H9 (cell line): ENCODE data around the gene WDR5. TPM values are rescaled to one million over a fixed set of nuclear protein-coding genes. Genes with fewer than 3 reads are reported as not detected.

Source experiments
- DNase-seq: peaks from one replicate; pipeline ENCODE4 v3.0.0-alpha.2; 2017
- H2AFZ ChIP-seq: one replicate; pipeline ENCODE4 v1.6.1; 2013; ENCODE audit warnings: mild to moderate bottlenecking, low read length, control low read depth, moderate library complexity
- H2AK5ac ChIP-seq: 2 replicates; pipeline ENCODE4 v1.6.1; 2013; ENCODE audit warnings: low read length, control low read depth, mixed read lengths; ENCODE audit not compliant: insufficient read length
- H2BK120ac ChIP-seq: one replicate; pipeline ENCODE4 v1.6.1; 2013; ENCODE audit warnings: low read depth, mild to moderate bottlenecking, low read length, control low read depth, inconsistent platforms; ENCODE audit not compliant: poor library complexity, severe bottlenecking
- H2BK12ac ChIP-seq: 2 replicates; pipeline ENCODE4 v1.6.1; 2013; ENCODE audit warnings: low read length, control low read depth, mixed read lengths, low read depth; ENCODE audit not compliant: insufficient read length
- H2BK15ac ChIP-seq: 2 replicates; pipeline ENCODE4 v1.6.1; 2013; ENCODE audit warnings: low read depth, low read length, control low read depth
- H2BK20ac ChIP-seq: one replicate; pipeline ENCODE4 v1.6.1; 2013; ENCODE audit warnings: low read depth, mild to moderate bottlenecking, low read length, control low read depth, inconsistent platforms; ENCODE audit not compliant: poor library complexity, severe bottlenecking
- H2BK5ac ChIP-seq: 2 replicates; pipeline ENCODE4 v1.6.1; 2013; ENCODE audit warnings: low read length, control low read depth, mixed read lengths; ENCODE audit not compliant: insufficient read length
- H3K14ac ChIP-seq: 2 replicates; pipeline ENCODE4 v1.6.1; 2013; ENCODE audit warnings: low read length, control low read depth; ENCODE audit not compliant: insufficient read depth
- H3K18ac ChIP-seq: 2 replicates; pipeline ENCODE4 v1.6.1; 2013; ENCODE audit warnings: low read depth, mild to moderate bottlenecking, mixed read lengths, low read length, control low read depth; ENCODE audit not compliant: insufficient read length
- H3K23ac ChIP-seq: 2 replicates; pipeline ENCODE4 v1.6.1; 2013; ENCODE audit warnings: low read length, control low read depth, mixed read lengths, low read depth; ENCODE audit not compliant: insufficient read length
- H3K23me2 ChIP-seq: 2 replicates; pipeline ENCODE4 v1.6.1; 2013; ENCODE audit warnings: low read depth, mild to moderate bottlenecking, mixed read lengths, low read length, control low read depth; ENCODE audit not compliant: insufficient read length, poor library complexity, severe bottlenecking
- H3K27ac ChIP-seq: 2 replicates; pipeline ENCODE4 v1.5.1; 2013; ENCODE audit warnings: low read length, control low read depth, mixed read lengths, low read depth; ENCODE audit not compliant: insufficient read length
- H3K27me3 ChIP-seq: 2 replicates; pipeline ENCODE4 v1.6.1; 2013; ENCODE audit warnings: low read length, control low read depth, inconsistent platforms; ENCODE audit not compliant: insufficient read depth
- H3K4ac ChIP-seq: 2 replicates; pipeline ENCODE4 v1.6.1; 2013; ENCODE audit warnings: low read depth, mild to moderate bottlenecking, control low read depth, inconsistent platforms, low read length, moderate library complexity
- H3K4me1 ChIP-seq: 2 replicates; pipeline ENCODE4 v1.6.1; 2013; ENCODE audit warnings: low read length, control low read depth, inconsistent platforms; ENCODE audit not compliant: insufficient read depth
- H3K4me2 ChIP-seq: 2 replicates; pipeline ENCODE4 v1.6.1; 2013; ENCODE audit warnings: low read length, control low read depth, mixed read lengths; ENCODE audit not compliant: insufficient read length, insufficient read depth
- H3K56ac ChIP-seq: 2 replicates; pipeline ENCODE4 v1.6.1; 2013; ENCODE audit warnings: low read depth, mild to moderate bottlenecking, mixed read lengths, low read length, control low read depth; ENCODE audit not compliant: insufficient read length
- H3K79me1 ChIP-seq: 2 replicates; pipeline ENCODE4 v1.6.1; 2013; ENCODE audit warnings: low read depth, mild to moderate bottlenecking, moderate library complexity, low read length, control low read depth, inconsistent platforms; ENCODE audit not compliant: insufficient read depth, poor library complexity, severe bottlenecking
- H3K79me2 ChIP-seq: 2 replicates; pipeline ENCODE4 v1.6.1; 2013; ENCODE audit warnings: low read length, control low read depth, inconsistent platforms; ENCODE audit not compliant: insufficient read depth
- H3K9ac ChIP-seq: 2 replicates; pipeline ENCODE4 v1.6.1; 2013; ENCODE audit warnings: low read length, control low read depth, mixed read lengths; ENCODE audit not compliant: insufficient read length; ENCODE audit errors: extremely low read depth
- H3K9me3 ChIP-seq: one replicate; pipeline ENCODE4 v1.6.1; 2013; ENCODE audit warnings: low read depth, low read length, inconsistent platforms; ENCODE audit not compliant: control insufficient read depth
- H3T11ph ChIP-seq: one replicate; pipeline ENCODE4 v1.6.1; 2013; ENCODE audit warnings: mild to moderate bottlenecking, low read length, control low read depth, inconsistent platforms
- H4K20me1 ChIP-seq: one replicate; pipeline ENCODE4 v1.6.1; 2013; ENCODE audit not compliant: control insufficient read depth, insufficient read length, insufficient read depth
- H4K5ac ChIP-seq: 2 replicates; pipeline ENCODE4 v1.6.1; 2013; ENCODE audit warnings: low read depth, mild to moderate bottlenecking, mixed read lengths, low read length, control low read depth; ENCODE audit not compliant: insufficient read length
- H4K8ac ChIP-seq: replicated peaks from 2 replicates; pipeline ENCODE4 v1.6.1; 2013; ENCODE audit warnings: low read length, control low read depth, mixed read lengths, low read depth; ENCODE audit not compliant: insufficient read length
- H4K91ac ChIP-seq: 2 replicates; pipeline ENCODE4 v1.6.1; 2013; ENCODE audit warnings: low read depth, mild to moderate bottlenecking, moderate library complexity, mixed read lengths, low read length, control low read depth; ENCODE audit not compliant: insufficient read length
- H3K27ac Mint-ChIP-seq, 3 experiments: 2 replicates in 2 of 3; 3 replicates in 1 of 3; pipeline ENCODE4 v1.8.0; 2020 to 2021; ENCODE audit warnings: mixed read lengths in 3 of 3, mild to moderate bottlenecking in 1 of 3, moderate library complexity in 1 of 3
- H3K27me3 Mint-ChIP-seq: 2 replicates; pipeline ENCODE4 v1.8.0; 2021; ENCODE audit warnings: low read depth, mild to moderate bottlenecking, moderate library complexity, mixed read lengths
- H3K36me3 Mint-ChIP-seq, 3 experiments: 2 replicates in 2 of 3; 3 replicates in 1 of 3; pipeline ENCODE4 v1.8.0; 2020 to 2021; ENCODE audit warnings: low read depth in 3 of 3, mixed read lengths in 3 of 3; ENCODE audit not compliant: insufficient read depth in 1 of 3
- H3K4me1 Mint-ChIP-seq, 2 experiments: 2 replicates each; pipeline ENCODE4 v1.8.0; 2020; ENCODE audit warnings: mixed read lengths in 2 of 2
- H3K4me3 Mint-ChIP-seq, 2 experiments: 2 replicates in 1 of 2; 3 replicates in 1 of 2; pipeline ENCODE4 v1.8.0; 2020 to 2021; ENCODE audit warnings: mild to moderate bottlenecking in 2 of 2, mixed read lengths in 2 of 2, moderate library complexity in 1 of 2
- H3K9me3 Mint-ChIP-seq, 2 experiments: 2 replicates in 1 of 2; 3 replicates in 1 of 2; pipeline ENCODE4 v1.8.0; 2020; ENCODE audit warnings: mild to moderate bottlenecking in 2 of 2, mixed read lengths in 2 of 2, moderate library complexity in 1 of 2
- WGBS: extraction: QIAGEN DNeasy Blood & Tissue Kit; methylation state at CpG from one replicate; pipeline ENCODE4 v1.1.7; 2013; ENCODE audit warnings: missing lambda C conversion rate, low lambda C conversion rate, mixed read lengths; ENCODE audit not compliant: insufficient read length; ENCODE audit errors: extremely low coverage; 5-methylcytosine and 5-hydroxymethylcytosine counted together
- total RNA-seq: library from RNA; stranded (reverse); gene quantifications from 2 replicates; pipeline ENCODE4 v1.2.1, GENCODE V29; 2021
- TF ChIP-seq, protein P1 (sequence below): fragments of 200-600 bp; sonication (generic); conservative IDR thresholded peaks from 3 replicates; pipeline ENCODE4 v1.8.0; 2021; ENCODE audit warnings: antibody characterized with exemption, mild to moderate bottlenecking

Gene WDR5
- total RNA-seq, 1 experiment from 2014 or later: 72.3 TPM

DNA sequence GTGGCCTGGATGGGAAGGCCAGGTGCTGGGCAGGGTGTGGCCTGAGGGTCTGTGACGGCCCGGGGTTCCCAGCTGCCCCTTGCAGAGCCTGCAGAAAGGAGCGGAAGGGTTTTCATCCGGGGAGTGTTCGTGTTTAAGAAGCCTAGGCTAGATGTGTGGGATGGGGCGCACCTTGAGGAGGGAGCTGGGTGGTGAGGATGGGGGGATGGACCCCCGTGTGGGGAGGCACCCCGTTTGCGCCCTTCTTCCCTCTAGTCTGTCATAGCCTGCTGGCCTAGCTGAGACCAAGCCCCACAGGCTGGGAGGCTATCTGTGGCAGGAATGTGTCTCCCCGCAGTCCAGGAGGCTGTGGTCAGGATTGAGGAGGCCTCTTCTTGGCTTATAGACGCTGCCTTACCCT, 16.6 kb downstream of the WDR5 start:
- no peaks in the 10 kb centered on the region for H3K9me3 Mint-ChIP-seq

More for the DNA sequence above, 16.6 kb downstream of the WDR5 start:
- Histone ChIP-seq H2BK120ac (no peak overlapping the region), H4K20me1 (no peaks in the 10 kb centered on the region), H2BK5ac (no peak overlapping the region), H4K91ac (no peak overlapping the region), H3T11ph (no peak overlapping the region), H3K79me2 (no peaks in the 10 kb centered on the region), H2BK12ac (no peak overlapping the region), H3K14ac (no peak overlapping the region), H3K4ac (no peak overlapping the region), H3K18ac (no peak overlapping the region), H3K4me1 (no peaks in the 10 kb centered on the region), H3K9me3 (no peaks in the 10 kb centered on the region), H3K79me1 (no peaks in the 10 kb centered on the region), H2BK15ac (no peak overlapping the region), H3K27me3 (no peaks in the 10 kb centered on the region), H3K9ac (no peak overlapping the region), H2AK5ac (no peak overlapping the region), H3K4me2 (no peak overlapping the region), H2BK20ac (no peak overlapping the region), H2AFZ (no peak overlapping the region), H4K5ac (no peak overlapping the region), H3K56ac (no peak overlapping the region), H3K27ac (no peak overlapping the region), H4K8ac (no peak overlapping the region), H3K23me2 (no peaks in the 10 kb centered on the region), H3K23ac (no peak overlapping the region)
- H3K27me3 Mint-ChIP-seq: no peaks in the 10 kb centered on the region
- H3K4me3 Mint-ChIP-seq: no peak overlapping the region
- no peak for DNase-seq
- H3K27ac Mint-ChIP-seq: peak overlapping the region in 2 of 3 experiments; percentile 24 to 44; a peak in 1 of 7 replicates
- H3K4me1 Mint-ChIP-seq: no peaks in the 10 kb centered on the region
- TF ChIP-seq, protein P1, sequence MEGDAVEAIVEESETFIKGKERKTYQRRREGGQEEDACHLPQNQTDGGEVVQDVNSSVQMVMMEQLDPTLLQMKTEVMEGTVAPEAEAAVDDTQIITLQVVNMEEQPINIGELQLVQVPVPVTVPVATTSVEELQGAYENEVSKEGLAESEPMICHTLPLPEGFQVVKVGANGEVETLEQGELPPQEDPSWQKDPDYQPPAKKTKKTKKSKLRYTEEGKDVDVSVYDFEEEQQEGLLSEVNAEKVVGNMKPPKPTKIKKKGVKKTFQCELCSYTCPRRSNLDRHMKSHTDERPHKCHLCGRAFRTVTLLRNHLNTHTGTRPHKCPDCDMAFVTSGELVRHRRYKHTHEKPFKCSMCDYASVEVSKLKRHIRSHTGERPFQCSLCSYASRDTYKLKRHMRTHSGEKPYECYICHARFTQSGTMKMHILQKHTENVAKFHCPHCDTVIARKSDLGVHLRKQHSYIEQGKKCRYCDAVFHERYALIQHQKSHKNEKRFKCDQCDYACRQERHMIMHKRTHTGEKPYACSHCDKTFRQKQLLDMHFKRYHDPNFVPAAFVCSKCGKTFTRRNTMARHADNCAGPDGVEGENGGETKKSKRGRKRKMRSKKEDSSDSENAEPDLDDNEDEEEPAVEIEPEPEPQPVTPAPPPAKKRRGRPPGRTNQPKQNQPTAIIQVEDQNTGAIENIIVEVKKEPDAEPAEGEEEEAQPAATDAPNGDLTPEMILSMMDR: no peak
- WGBS: no CpG with 5 or more reads among the region's 11 CpGs
- H3K36me3 Mint-ChIP-seq: peaks cover 46 to 89% (median 86%) of the 10 kb centered on the region in 3 experiments; a peak in 6 of 7 replicates
